Measurements from ENCODE around the gene MACROD2. TPM values are rescaled to one million over a fixed set of nuclear protein-coding genes. Genes with fewer than 3 reads are reported as not detected.

Gene MACROD2
- total and polyA plus RNA-seq, 11 donors: 0.54 to 5.4 (median 2.4) TPM

DNA sequence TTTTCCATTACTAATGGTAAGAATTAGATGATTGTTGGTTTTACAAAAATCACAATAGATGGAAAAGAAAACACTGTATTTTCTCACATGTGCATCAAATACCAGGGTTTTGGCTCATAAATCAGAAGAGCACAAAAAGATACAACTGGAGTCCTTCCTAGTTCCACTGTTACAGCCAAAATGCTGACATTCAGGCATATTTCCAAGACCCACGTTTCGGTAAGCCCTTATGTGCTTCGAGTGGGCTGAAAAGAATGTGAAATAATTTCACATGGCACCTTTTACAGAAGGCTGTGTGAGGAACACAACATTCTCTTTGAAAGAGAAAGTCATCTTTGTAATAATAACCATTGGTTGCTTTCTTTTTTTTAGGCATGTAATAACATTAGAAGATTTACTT lies 668.8 kb downstream of the MACROD2 start:
- no peak for DNase-seq
- intact Hi-C loops (cut with DNase I): no loop called here
- no peak for ATAC-seq

GRCh38 chr20:14666696-14667095 lies 671.4 kb downstream of the MACROD2 start:
- H3K36me3 ChIP-seq: no peaks in the 10 kb centered on the region
- WGBS, 4 donors: 76 to 91% (median 86%) methylated on average over 1 of the region's 1 CpG
- TF ChIP-seq POLR2A (IDR thresholded peaks at IDR 0.05): no peak
- no peak for TF ChIP-seq CTCF (IDR thresholded peaks at IDR 0.05)
- H3K4me3 ChIP-seq: no peak overlapping the region
- no peaks in the 10 kb centered on the region for H3K4me1 ChIP-seq
- H3K27me3 ChIP-seq: no peaks in the 10 kb centered on the region
- no peaks in the 10 kb centered on the region for H3K9me3 ChIP-seq
- H3K27ac ChIP-seq: no peak overlapping the region
- no peak for ATAC-seq
- DNase-seq: no peak
- intact Hi-C loops (cut with DNase I): no loop called here

More for the DNA sequence above, 668.8 kb downstream of the MACROD2 start:
- Histone ChIP-seq H3K36me3 (no peaks in the 10 kb centered on the region), H3K9me3 (no peaks in the 10 kb centered on the region), H3K27me3 (no peaks in the 10 kb centered on the region), H3K4me1 (no peaks in the 10 kb centered on the region), H3K4me3 (no peak overlapping the region), H3K27ac (no peak overlapping the region)
- 62 to 69% (median 66%) methylated on average over 3 of the region's 3 CpGs for WGBS, 4 donors
- TF ChIP-seq CTCF (IDR thresholded peaks at IDR 0.05): no peak
- no peak for TF ChIP-seq POLR2A (IDR thresholded peaks at IDR 0.05)

GRCh38 chr20:14667226-14667625 lies 671.9 kb downstream of the MACROD2 start:
- ATAC-seq (no peak), DNase-seq (no peak)
- intact Hi-C loops (cut with DNase I): no loop called here
- Histone ChIP-seq H3K27me3 (no peaks in the 10 kb centered on the region), H3K4me1 (no peaks in the 10 kb centered on the region), H3K9me3 (no peaks in the 10 kb centered on the region), H3K27ac (no peak overlapping the region), H3K36me3 (no peaks in the 10 kb centered on the region), H3K4me3 (no peak overlapping the region)
- whole genome bisulfite sequencing, 4 donors: 71 to 75% (median 73%) methylated on average over 2 of the region's 2 CpGs
- TF ChIP-seq POLR2A (IDR thresholded peaks at IDR 0.05): no peak
- no peak for TF ChIP-seq CTCF (IDR thresholded peaks at IDR 0.05)

DNA sequence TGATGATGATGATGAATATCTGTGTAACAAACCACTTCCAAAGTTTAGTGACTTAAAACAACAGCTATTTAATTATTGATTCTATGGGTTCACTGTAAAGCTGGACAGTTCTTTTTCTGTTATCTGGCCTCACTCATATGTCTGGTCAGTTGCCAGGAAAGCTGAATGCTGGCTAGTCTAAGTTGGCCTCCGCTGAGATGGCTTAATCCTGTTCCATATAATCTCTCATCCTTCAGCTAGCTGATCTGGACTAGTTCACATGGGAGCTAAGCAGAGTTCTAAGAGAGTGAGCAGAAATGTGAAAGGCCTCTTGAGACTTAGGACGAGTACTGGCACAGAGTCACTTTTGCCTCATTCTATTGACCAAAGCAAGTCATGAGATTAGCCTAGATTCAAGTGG lies 676.8 kb downstream of the MACROD2 start:
- DNase-seq (no peak), ATAC-seq (no peak)
- no peak for TF ChIP-seq POLR2A (IDR thresholded peaks at IDR 0.05)
- TF ChIP-seq CTCF (IDR thresholded peaks at IDR 0.05): no peak
- WGBS, 4 donors: 36 to 44% (median 40%) methylated on average over 2 of the region's 2 CpGs
- no peaks in the 10 kb centered on the region for H3K4me1 ChIP-seq
- no peak overlapping the region for H3K27ac ChIP-seq
- no peak overlapping the region for H3K4me3 ChIP-seq
- intact Hi-C loops (cut with DNase I): loop anchor here in 1 of 10 donors (10.0 kb wide), 1 partner anchor 1813 kb away; no protein-coding TSS in a partner anchor
- H3K27me3 ChIP-seq: no peaks in the 10 kb centered on the region
- no peaks in the 10 kb centered on the region for H3K36me3 ChIP-seq
- peaks cover 0 to 5% (median 0%) of the 10 kb centered on the region in 12 donors for H3K9me3 ChIP-seq
